ENCODE results near the gene KCNRG. TPM values are rescaled to one million over a fixed set of nuclear protein-coding genes. Genes with fewer than 3 reads are reported as not detected.

KCNRG gene
- total RNA-seq, 1 donor from 2014 or later, result 0.88 TPM

DNA sequence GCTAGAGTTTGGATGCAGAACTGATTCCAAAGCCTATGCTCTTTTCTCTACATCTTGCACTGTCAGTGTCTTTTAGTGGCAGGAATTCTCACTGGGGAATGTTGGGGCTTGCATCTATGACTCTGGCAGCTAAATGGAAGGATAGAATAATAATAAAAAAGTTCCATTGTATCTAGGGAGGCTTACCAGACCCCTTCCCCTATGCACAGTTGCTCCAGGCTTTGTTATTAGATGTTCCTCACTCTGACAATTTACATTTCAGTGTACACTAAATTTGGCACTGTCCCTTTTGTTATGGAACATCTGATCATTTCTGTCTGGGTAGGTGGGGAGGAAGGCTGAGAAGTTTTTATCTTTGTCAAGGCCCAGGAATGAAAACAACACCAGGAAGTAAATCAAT lies 22.1 kb upstream of the KCNRG start:
- Histone ChIP-seq H2AFZ (replicated peaks) (no peak overlapping the region), H3K9me3 (ENCODE audit: low read depth) (no peaks in the 10 kb centered on the region), H4K20me1 (ENCODE audit: low read depth) (peaks cover 4% of the 10 kb centered on the region), H3K4me2 (no peak overlapping the region), H3K79me2 (ENCODE audit: low read depth) (peaks cover 11% of the 10 kb centered on the region), H3K4me1 (peaks cover 11% of the 10 kb centered on the region), H3K4me3 (no peak overlapping the region), H3K9ac (no peak overlapping the region), H3K27ac (no peak overlapping the region), H3K27me3 (peaks cover 6% of the 10 kb centered on the region), H3K36me3 (no peaks in the 10 kb centered on the region), H3F3A (ENCODE audit: low read depth) (peaks cover 10% of the 10 kb centered on the region)
- Mint-ChIP-seq H3K4me3 (no peak overlapping the region), H3K27ac (no peak overlapping the region), H3K27me3 (ENCODE audit: insufficient read depth, low read depth) (peaks cover 4% of the 10 kb centered on the region), H3K36me3 (no peaks in the 10 kb centered on the region), H3K4me1 (peaks cover 9% of the 10 kb centered on the region), H3K9me3 (no peaks in the 10 kb centered on the region)
- DNase-seq (ENCODE audit: low spot score), result no peak
- TF ChIP-seq EZH2 (IDR thresholded peaks at IDR 0.05) (no peak), EZH2phosphoT487 (IDR thresholded peaks at IDR 0.05) (no peak)
- TF ChIP-seq, protein P1, sequence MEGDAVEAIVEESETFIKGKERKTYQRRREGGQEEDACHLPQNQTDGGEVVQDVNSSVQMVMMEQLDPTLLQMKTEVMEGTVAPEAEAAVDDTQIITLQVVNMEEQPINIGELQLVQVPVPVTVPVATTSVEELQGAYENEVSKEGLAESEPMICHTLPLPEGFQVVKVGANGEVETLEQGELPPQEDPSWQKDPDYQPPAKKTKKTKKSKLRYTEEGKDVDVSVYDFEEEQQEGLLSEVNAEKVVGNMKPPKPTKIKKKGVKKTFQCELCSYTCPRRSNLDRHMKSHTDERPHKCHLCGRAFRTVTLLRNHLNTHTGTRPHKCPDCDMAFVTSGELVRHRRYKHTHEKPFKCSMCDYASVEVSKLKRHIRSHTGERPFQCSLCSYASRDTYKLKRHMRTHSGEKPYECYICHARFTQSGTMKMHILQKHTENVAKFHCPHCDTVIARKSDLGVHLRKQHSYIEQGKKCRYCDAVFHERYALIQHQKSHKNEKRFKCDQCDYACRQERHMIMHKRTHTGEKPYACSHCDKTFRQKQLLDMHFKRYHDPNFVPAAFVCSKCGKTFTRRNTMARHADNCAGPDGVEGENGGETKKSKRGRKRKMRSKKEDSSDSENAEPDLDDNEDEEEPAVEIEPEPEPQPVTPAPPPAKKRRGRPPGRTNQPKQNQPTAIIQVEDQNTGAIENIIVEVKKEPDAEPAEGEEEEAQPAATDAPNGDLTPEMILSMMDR (IDR thresholded peaks at IDR 0.05), result no peak

DNA sequence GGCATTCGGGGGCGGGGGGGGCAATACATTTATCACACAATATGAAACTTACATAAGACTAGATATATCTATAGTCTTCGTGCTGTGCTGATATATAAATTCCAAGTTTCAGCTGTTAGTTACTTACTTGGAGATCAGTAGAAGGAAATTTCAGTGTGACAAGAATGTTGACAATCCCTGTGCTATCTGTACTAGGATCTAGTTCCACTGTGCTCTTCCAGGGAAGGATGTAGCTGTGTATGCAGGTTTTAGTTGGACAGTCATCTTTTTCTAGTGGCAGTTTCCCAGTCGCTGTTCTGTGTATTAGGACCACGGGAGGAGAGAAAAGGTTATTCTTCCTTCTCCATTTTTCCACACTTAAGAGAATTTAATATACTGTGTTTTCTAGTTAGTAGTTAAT lies 21.6 kb upstream of the KCNRG start:
- peaks cover 17% of the 10 kb centered on the region for H3K79me2 ChIP-seq (ENCODE audit: low read depth)
- peaks cover 10% of the 10 kb centered on the region for H3F3A ChIP-seq (ENCODE audit: low read depth)
- H3K4me2 ChIP-seq, result no peak overlapping the region
- no peak for DNase-seq (ENCODE audit: low spot score)
- H3K4me1 ChIP-seq, result peaks cover 16% of the 10 kb centered on the region
- peaks cover 6% of the 10 kb centered on the region for H3K27me3 ChIP-seq
- H2AFZ ChIP-seq (replicated peaks), result no peak overlapping the region
- H3K27ac ChIP-seq, result no peak overlapping the region
- H3K9me3 Mint-ChIP-seq, result no peaks in the 10 kb centered on the region
- no peak overlapping the region for H3K4me3 Mint-ChIP-seq
- TF ChIP-seq, protein P1 (IDR thresholded peaks at IDR 0.05), result no peak
- TF ChIP-seq EZH2 (IDR thresholded peaks at IDR 0.05) (no peak), EZH2phosphoT487 (IDR thresholded peaks at IDR 0.05) (no peak)
- peaks cover 4% of the 10 kb centered on the region for H3K36me3 ChIP-seq
- H3K9ac ChIP-seq, result no peak overlapping the region
- peaks cover 9% of the 10 kb centered on the region for H4K20me1 ChIP-seq (ENCODE audit: low read depth)
- H3K27ac Mint-ChIP-seq, result no peak overlapping the region
- peaks cover 14% of the 10 kb centered on the region for H3K4me1 Mint-ChIP-seq
- no peak overlapping the region for H3K4me3 ChIP-seq
- H3K9me3 ChIP-seq (ENCODE audit: low read depth), result no peaks in the 10 kb centered on the region
- H3K27me3 Mint-ChIP-seq (ENCODE audit: insufficient read depth, low read depth), result peaks cover 4% of the 10 kb centered on the region
- peaks cover 5% of the 10 kb centered on the region for H3K36me3 Mint-ChIP-seq

DNA sequence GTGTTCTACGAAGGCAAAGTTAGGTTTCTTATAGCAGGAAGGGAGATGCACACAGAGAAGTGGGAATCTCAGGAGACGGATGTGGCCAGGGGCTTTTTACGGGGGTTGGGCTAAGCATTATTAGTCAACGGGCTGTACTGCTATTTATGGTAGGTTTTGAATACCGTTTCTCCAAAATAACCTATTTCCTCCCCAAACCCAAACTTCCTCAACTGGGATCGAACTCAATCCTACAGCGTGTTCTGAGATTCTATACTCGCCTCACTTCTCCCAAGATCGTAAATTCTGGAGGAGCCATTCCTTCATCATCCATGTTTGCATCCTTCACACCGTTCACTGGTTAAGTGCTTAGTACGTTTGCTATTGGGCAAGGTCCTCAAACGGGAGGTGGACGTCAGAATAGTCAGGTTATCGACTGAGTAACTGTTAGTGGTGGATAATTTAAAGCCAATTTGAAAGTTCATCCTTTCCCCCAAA lies 19.6 kb upstream of the KCNRG start:
- Mint-ChIP-seq H3K4me3 (peak overlapping the region; percentile 85), H3K9me3 (no peaks in the 10 kb centered on the region), H3K4me1 (peaks cover 28% of the 10 kb centered on the region), H3K27me3 (ENCODE audit: insufficient read depth, low read depth) (peaks cover 7% of the 10 kb centered on the region), H3K36me3 (peaks cover 15% of the 10 kb centered on the region), H3K27ac (peak overlapping the region; percentile 63)
- Histone ChIP-seq H3K4me1 (peaks cover 32% of the 10 kb centered on the region), H3K36me3 (peaks cover 20% of the 10 kb centered on the region), H2AFZ (replicated peaks) (peak overlapping the region; percentile 94), H3K4me2 (peak overlapping the region; percentile 76), H3K79me2 (ENCODE audit: low read depth) (peaks cover 37% of the 10 kb centered on the region), H3K27me3 (peaks cover 6% of the 10 kb centered on the region), H3K4me3 (peak overlapping the region; percentile 73), H3F3A (ENCODE audit: low read depth) (peaks cover 10% of the 10 kb centered on the region), H4K20me1 (ENCODE audit: low read depth) (peaks cover 29% of the 10 kb centered on the region), H3K9me3 (ENCODE audit: low read depth) (no peaks in the 10 kb centered on the region), H3K27ac (no peak overlapping the region), H3K9ac (no peak overlapping the region)
- DNase-seq (ENCODE audit: low spot score), result no peak
- TF ChIP-seq, protein P1 (IDR thresholded peaks at IDR 0.05), result no peak
- TF ChIP-seq EZH2phosphoT487 (IDR thresholded peaks at IDR 0.05) (no peak), EZH2 (IDR thresholded peaks at IDR 0.05) (no peak)
